HG03460 (cell line): ENCODE data around the gene SLC28A1.

ENCODE experiments used
- ATAC-seq: cut with Tn5 transposase; IDR thresholded peaks from one replicate; pipeline ENCODE4 v1.9.1; 2021; ENCODE audit not compliant: unreplicated experiment

The SLC28A1 gene

DNA sequence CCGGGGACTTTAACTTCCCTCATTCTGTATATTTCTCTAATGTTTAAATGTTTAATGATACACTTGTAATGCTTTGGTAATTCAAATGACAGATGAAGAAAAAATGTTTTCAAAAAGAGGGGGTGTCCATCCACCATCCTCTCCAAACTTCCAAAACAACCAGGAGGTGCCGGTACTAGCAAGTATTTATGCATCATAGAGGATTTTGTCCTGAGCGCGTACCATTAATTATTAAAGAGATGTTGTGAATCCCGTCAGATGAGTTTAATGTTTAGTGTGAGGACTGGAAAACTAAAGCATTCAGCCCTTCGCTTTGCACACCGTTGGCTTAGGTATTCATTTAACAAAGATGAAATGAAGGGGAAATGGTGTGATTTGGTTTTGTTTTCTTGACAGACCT is 1.3 kb downstream of the SLC28A1 start:
- no peak for ATAC-seq

DNA sequence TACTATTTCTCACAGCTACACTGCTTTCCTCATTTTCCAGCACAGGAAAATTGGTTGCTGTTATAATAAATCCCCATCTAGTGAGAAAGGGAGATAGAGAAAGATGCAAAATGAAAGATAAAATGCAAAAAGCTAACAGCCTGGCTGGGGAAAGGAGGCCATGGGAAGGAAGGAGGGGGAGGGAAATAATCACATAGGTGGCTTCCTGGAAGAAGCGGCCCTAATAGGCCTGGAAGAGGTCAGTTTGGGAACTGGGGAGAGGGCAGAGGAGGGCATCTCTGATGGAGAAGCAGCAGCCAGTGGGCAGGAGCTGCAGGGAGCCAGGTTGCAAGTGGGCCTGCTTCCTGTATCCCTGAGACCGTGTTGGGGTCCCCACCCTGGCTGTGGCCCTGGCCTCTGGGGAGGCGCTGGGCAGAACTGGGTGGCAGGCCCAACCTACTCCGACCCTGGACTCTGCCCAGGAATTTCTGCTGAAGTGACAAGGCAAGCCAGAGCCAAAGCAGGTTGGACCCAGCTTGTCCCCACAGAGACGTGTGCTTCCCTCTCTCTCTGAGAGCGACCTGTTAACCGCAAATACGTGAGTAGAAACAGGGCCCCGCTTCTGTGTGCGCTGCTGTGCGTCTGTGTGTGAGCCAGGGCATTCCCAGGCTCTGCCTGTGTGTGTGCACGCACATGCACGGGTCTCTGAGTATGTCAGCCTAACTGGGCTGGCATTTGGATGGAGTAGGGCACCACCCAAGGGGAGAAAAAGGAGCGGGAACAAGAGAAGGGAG is 1.9 kb downstream of the SLC28A1 start:
- ATAC-seq = no peak

DNA sequence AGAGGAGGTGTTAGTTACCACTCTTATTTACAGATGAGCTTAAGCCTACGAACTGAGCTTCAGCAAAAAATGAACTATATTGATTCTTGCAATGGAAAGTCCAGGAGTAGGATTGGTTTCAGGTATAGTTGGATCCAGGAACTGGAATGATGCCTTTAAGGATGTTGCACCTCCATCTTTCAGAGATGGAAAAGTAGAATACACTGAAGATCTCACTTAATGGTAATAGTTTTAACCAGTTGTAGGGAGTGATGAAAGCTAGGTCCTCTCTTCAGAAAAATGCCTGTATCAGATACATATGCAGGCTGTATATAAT is 2.5 kb downstream of the SLC28A1 start:
- no peak for ATAC-seq

DNA sequence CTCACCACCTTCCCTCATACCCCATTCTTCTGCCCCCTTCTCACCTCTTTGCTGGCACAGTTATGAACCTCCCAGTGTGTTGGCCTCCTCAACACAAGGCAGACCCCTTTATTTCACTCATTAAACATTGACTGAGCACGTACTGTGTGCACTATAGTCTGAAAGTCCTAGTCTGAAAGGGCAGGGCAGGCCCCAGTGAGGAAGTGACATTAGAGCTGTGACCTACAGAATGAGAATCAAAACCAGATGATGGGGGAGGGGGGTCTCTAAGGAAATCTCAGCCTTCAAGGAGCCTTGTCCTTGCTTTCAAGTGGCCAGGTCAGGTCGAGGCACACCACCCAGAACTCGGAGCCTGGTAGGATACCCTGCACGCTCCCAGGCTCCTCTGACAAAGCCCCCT is 3.5 kb downstream of the SLC28A1 start:
- ATAC-seq = no peak

DNA sequence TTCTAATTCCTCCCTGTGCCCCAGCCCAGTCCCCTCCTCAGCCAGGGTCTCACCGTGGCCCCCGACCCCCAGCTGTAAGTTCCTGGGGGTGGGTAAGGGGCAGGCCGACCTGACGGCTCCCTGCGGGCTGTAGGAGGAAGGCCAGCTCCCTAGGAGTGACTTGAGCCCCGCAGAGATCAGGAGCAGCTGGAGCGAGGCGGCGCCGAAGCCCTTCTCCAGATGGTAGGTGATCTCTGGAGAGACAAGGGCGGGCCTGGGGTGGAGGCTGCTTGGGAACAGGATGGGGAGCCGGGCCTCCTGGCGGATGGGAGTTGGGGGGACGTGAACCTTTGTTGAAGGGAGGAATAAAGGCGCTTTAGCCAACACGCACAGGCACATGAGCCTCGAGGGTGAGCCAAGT is 4.2 kb downstream of the SLC28A1 start:
- ATAC-seq = no peak

DNA sequence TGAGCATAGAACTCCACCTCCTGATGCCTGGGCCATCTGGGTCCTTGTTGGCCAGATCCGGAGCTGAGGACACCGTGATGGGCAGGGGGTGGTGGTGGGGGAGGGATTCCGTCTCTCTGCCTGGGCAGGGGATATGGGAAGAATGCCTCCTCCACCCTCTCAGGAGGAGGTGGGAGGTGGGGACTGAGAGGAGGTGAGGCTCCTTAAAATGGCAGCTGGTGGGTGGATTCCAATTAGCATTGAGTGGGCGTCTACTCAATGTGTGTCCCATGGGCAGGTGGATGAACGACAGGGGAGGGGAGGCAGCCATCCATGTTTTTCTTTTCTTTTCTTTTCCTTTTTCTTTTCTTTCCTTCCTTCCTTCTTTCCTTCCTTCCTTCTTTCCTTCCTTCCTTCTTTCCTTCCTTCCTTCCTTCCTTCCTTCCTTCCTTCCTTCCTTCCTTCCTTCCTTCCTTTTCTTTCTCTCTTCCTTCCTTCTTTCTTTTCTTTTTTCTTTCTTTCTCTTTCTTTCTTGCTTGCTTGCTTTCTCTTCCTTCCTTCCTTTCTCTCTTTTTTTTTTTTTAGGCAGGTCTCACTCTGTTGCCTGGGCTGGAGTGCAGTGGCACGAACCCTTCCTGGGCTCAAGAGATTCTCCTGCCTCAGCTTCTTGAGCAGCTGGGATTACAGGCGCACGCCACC is 5.0 kb downstream of the SLC28A1 start:
- no peak for ATAC-seq

DNA sequence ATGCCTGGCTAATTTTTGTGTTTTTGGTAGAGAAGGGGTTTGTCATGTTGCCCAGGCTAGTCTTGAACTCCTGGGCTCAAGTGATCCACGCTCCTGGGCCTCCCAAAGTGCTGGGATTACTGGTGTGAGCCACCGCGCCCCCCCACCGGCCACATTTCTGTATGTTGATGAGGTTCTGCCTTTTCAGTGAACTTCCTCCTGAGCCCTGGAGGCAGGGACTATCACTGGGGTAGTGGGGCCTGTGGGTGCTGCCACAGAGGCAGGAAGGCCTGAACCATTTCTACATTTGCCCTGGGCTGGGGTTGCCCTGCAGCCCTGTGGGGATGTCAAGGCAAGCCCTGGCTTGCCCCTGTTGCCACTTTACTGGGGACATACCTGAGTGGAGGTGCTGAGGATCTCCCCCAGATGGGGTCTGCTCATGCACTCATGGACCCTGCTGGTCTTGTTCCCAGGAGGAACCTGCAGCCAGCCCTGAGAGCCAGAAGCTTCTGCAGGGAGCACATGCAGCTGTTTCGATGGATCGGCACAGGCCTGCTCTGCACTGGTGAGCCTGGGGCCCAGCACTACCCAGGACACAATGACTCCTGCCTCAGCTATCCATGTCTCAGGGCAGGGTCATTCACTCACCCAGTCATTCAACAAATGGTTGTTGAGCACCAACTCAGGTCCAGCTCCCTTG is 5.7 kb downstream of the SLC28A1 start:
- ATAC-seq = no peak

DNA sequence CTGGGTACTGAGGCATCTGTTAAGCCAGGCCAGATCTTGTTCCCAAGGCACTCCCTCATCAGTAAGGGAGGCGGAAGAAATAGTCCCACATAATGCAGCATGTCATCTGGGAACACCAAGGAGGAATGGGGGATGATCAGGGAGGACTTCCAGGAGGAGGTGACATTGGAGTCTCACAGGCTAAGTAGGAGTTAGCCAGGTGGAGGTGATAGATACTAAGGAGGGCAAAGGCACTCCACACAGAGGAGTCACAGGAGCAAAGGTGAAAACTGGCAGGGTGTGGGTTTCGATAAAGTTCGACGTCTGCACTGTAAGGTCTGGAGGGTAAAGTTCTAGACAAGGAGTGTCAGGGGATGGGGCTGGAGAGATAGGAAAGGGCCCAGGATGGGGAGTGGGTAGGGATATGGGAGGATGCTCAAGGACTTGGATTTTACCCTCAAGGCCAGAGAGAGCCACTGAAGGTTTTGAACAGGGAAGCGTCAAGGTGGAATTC is 6.3 kb downstream of the SLC28A1 start:
- no peak for ATAC-seq

DNA sequence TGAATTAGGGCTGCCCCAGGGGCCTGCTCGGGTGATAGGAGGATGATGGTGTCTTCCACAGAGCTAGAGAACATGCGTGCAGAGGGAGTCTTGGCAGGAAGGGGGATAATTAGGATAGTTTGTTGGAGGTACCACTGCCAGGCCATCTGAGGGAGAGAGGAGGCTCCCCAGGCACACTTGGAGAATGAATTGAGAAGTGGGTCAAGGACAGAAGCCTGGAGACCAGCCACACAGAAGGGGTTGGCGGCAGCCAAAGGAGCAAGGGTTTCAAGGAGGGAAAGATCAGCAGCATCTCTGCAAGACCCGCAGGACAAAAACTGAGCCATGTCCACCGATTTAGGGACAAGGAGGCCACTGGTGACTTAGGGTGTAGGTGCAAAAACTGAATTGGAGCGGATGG is 6.9 kb downstream of the SLC28A1 start:
- ATAC-seq = no peak

DNA sequence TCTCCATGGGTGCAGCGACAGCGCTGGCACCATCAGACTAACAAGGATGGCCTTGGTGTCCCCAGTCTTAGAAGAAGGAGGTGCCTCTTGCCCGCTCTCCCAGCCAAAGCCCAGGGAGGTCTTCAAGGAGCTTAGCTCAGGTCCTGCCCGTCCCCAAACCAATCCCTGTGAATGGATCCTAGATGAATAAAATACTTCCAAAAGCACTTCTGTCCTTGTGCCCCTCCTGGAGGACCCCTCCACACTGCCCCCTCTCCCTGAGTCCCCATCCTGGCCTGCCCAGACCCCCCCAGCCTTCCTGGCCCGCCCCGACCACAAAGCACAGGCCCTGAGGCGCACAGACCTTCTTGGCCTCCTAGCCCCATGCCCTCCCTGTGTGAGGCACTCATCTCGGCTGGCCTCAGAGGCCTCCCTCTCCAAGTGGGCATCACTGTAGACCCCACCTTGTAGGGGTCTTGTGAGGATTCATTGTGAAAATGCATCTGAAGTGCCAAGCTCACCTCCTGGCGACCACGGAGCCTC is 8.4 kb downstream of the SLC28A1 start:
- no peak for ATAC-seq

DNA sequence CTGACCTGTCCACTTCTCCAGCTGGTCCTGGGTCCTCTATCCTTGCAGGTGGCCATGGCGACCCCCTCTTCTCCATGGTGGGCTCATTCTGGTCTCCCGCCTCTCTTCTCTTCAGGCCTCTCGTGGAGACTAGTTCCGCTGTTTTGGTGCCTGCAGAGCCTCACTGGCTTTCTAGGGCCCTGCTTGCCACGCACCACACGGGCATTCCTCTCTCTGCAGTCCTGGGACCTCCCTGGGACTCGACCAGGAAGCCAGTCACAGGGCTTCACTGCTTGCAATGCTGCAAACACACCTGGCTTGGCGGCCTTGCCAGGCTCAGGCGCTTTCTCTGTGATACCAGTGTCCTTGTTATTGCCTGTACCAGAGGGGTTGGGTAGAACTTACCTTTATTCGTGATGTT is 9.1 kb downstream of the SLC28A1 start:
- ATAC-seq = no peak

DNA sequence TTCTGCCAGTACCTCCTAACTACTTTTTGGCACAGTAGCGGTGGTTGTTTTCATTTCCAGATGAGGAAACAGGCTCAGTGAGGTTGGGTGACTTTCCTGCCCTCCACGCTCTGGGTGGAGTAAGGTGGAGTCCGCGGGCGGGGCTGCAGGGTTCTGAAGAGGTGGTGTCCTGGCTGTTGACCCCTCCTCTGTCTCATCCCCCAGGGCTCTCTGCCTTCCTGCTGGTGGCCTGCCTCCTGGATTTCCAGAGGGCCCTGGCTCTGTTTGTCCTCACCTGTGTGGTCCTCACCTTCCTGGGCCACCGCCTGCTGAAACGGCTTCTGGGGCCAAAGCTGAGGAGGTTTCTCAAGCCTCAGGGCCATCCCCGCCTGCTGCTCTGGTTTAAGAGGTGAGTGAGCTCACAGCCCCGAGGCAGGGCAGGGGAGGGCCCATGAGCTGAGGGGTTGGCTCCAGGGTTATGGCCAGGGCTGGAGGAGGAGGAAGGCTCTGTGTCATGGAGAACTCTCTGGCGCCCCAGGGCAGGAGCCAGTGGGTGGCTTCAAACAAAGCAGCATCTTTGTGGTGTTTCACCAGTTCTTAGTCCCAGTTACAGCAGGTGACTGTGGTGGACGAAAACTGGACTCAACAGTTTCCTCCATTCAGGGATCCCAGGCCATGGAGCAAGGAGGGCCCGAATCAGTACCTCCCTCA is 10.4 kb downstream of the SLC28A1 start:
- ATAC-seq = no peak

DNA sequence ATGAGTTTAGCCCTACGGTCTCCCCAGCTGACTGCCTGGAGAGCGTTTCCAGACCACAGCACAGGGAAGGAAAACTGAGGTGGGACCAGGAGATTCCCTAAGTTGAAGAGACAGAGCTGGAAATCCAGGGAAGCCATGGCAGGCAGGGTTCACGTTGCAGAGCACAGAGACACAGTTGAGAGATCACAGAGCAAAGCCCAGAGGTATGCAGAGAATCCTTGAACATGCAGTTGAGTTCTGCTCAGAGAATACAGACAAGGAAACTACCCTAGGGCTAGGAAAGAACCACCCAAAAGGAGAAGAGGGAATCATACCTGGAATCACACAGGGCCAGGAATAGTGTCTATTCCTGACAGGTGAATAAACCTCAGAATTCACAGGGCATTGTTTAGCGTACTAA is 14.3 kb downstream of the SLC28A1 start:
- no peak for ATAC-seq

DNA sequence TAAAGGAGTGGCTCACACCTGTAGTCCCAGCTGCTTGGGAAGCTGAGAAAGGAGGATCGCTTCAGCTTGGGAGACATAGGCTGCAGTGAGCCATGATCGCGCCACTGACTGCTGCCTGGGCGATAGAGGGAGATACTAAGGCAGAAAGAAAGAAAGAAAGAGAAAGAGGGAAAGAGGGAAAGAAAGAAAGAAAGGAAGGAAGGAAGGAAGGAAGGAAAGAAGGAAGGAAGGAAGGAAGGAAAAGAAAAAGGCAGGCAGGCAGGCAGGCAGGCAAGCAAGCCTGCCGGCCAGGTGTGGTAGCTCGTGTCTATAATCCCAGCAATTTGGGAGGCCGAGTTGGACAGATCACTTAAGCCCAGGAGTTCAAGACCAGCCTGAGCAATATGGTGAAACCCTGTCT is 15.3 kb downstream of the SLC28A1 start:
- no peak for ATAC-seq

DNA sequence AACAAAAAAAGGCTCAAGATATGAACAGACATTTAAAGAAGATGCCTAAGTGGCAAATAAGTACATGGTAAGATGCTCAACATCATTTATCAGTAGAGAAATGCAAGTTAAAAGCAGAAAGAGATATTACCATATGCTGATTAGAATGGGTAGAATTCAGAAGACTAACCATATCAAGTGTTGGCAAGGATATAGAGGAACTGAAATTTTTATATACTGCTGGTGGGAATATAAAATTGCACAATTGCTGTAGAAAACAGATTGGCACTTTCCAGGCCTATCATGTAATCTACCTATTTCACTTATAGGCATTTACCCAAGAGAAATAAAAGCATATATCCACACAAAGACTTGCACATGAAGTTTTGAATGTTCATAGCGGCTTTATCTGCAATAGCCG is 17.1 kb downstream of the SLC28A1 start:
- no peak for ATAC-seq

DNA sequence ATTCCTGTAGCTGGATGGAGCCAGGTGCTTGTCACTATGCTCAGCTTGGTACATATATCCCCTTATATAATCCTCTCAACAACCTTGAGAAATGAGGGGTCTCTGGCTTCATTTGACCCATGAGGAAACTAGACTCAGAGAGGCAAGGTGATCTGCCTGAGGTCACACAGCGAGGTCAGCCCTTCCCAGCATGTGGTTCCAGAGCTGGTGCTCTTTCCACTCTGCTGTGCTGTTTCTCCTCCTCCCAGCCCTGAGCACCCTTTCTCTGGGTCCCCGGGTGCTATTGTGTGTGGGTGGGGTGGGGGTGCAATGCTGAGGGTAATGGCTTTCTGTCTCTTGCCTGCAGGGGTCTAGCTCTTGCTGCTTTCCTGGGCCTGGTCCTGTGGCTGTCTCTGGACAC is 19.3 kb downstream of the SLC28A1 start:
- ATAC-seq = no peak

DNA sequence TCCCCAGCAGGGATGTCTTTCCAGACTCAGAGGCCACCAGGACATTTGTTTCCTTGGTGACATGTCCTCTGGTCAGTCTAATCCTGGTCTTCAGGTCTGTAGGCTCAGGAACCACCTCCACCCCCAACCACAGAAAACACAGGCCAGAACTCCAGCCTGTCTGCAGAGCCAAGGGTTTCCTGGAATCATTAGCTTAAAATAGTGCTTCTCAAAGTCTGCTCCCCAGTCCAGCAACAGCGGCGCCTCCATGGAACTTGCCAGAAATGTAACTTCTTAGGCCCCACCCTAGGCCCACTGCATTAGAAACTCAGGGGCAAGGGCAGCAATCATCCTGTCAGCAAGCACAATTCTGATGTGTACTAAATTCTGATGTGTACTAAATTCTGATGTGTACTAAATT is 20.0 kb downstream of the SLC28A1 start:
- ATAC-seq = no peak

DNA sequence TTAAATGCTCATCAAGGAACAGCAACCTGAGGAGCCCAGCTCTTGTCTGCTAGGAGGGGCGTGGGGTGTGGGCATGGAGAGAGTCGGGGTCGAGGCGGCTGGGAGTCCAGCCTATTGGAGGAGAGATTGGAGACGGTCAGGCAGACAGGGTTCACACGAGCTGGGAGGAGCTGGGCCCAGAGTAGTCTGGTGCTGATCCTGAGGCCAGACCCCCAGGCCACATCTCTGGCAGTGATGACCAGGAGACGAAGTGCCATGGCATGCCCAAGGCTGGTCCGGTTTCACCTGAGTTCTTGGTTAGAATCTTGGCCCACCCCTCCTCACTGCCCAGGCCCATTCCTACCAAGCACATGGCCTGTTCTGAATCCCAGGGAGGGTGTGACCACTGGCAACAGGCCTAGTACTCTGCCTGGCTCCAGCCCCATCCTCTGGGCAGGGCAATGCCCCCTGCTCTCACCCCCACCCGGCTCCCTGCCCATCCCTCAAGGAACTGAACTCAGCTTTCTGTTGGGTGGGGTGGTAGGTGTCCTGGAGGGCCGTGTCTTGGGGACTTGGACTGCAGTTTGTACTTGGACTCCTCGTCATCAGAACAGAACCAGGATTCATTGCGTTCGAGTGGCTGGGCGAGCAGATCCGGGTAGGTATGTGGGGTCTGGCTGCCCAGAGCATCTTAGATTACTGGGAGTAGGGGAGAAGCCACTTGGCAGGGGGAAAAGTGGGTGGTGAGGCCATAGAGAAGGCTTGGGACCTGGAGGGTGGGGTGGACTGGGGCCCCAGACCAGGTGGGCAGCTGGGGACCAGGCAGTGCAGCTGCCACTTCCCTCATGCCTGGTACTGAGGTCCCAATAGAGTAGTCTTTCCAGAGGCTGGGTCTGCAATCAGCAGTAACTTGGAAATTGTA is 20.8 kb downstream of the SLC28A1 start:
- no peak for ATAC-seq

DNA sequence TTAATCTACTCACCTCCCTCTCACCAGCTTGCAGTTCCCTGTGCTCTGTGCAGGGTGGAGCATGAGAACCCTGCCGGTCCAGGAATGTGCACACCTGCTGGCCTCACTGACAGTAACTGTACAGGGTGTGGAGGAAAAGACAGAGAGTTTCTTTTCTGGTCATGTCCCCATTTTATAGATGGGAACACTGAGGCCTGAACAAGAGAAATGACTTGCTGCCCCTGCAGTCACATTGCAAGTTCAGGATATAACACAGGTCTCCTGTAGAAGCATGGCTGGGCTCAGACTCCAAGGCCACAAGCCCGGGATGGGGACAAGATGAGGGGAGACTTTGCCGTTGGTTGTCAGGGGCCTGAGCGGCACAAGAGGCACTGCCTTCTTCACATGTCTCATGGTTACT is 23.3 kb downstream of the SLC28A1 start:
- ATAC-seq = no peak

DNA sequence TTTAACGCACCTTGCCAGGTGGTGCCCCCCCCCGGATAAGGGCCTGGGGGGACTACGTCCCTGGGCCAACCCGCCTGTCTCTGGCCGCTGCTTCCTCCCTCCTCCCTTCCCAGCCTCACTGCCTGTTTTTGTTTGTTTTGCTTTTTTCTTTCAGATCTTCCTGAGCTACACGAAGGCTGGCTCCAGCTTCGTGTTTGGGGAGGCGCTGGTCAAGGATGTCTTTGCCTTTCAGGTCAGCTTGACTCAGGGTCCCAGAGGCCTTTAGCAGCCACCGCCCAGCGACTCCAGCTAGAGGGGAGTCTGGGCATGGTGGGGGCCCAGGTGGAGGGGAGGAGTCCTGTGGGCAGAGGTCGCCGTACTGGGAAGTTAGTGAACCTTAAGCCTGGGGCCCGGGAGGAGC is 24.1 kb downstream of the SLC28A1 start:
- no peak for ATAC-seq
